ENCODE data around the gene TRIL. TPM values are rescaled to one million over a fixed set of nuclear protein-coding genes. Genes with fewer than 3 reads are reported as not detected.

Gene TRIL
- total and polyA plus RNA-seq, 2 of the 13 experiments (the other 11 are each of a cell fraction or from before 2014, with no cell fraction given), result 0.18 to 0.40 TPM

GRCh38 chr7:28955718-28956607, 2.2 kb downstream of the TRIL start (continued):
- peak; percentile 62; the same call in 1 of the 2 replicates for TF ChIP-seq DPF2 (CRISPR knock-in tag; IDR thresholded peaks at IDR 0.05; ENCODE audit: borderline replicate concordance, low read depth)
- no peak; the same call in 1 of the 2 replicates for TF ChIP-seq PAWR (CRISPR knock-in tag; IDR thresholded peaks at IDR 0.05; ENCODE audit: borderline replicate concordance)
- no peak for TF ChIP-seq ETS1 (CRISPR knock-in tag; IDR thresholded peaks at IDR 0.05)
- TF ChIP-seq TBL1XR1 (IDR thresholded peaks at IDR 0.05; ENCODE audit: borderline replicate concordance, low read length, partially characterized antibody), result peak; percentile 41
- TF ChIP-seq ZNF232 (CRISPR knock-in tag; IDR thresholded peaks at IDR 0.05; ENCODE audit: borderline replicate concordance), result peak; percentile 44; the same call in 1 of the 2 replicates
- TF ChIP-seq ZNF576 (CRISPR knock-in tag; IDR thresholded peaks at IDR 0.05), result peak; percentile 66; the same call in 1 of the 2 replicates
- no peak for TF ChIP-seq ZNF720 (CRISPR knock-in tag; IDR thresholded peaks at IDR 0.05)
- no peak for TF ChIP-seq SSRP1 (CRISPR knock-in tag; IDR thresholded peaks at IDR 0.05)
- TF ChIP-seq ELK4 (CRISPR knock-in tag; IDR thresholded peaks at IDR 0.05; ENCODE audit: borderline replicate concordance), result no peak; the same call in 1 of the 2 replicates
- no peak; the same call in none of the 2 replicates for TF ChIP-seq ZBED4 (CRISPR knock-in tag; IDR thresholded peaks at IDR 0.05; ENCODE audit: borderline replicate concordance)
- peak; percentile 90 for TF ChIP-seq ZFX (CRISPR knock-in tag; IDR thresholded peaks at IDR 0.05; ENCODE audit: low read depth)
- TF ChIP-seq GMEB1 (CRISPR knock-in tag; IDR thresholded peaks at IDR 0.05; ENCODE audit: borderline replicate concordance), result peak; percentile 81
- peak; percentile 84; the same call in 1 of the 2 replicates for TF ChIP-seq ADNP (CRISPR knock-in tag; IDR thresholded peaks at IDR 0.05)
- no peak for TF ChIP-seq ZNF24 (IDR thresholded peaks at IDR 0.05)
- no peak for TF ChIP-seq MNT (IDR thresholded peaks at IDR 0.05)
- peak; percentile 80 for TF ChIP-seq BCL6 (CRISPR knock-in tag; IDR thresholded peaks at IDR 0.05)
- peak; percentile 93; the same call in 1 of the 2 replicates for TF ChIP-seq ZNF354B (CRISPR knock-in tag; IDR thresholded peaks at IDR 0.05)
- TF ChIP-seq RFXAP (CRISPR knock-in tag; IDR thresholded peaks at IDR 0.05; ENCODE audit: borderline replicate concordance), result peak; percentile 87

Measured in HepG2 (cell line).